HepG2 (cell line): ENCODE measurements around the gene RRBP1. TPM values are rescaled to one million over a fixed set of nuclear protein-coding genes. Genes with fewer than 3 reads are reported as not detected.

Source experiments
- ARID2 ChIP-seq: sonication (generic); formaldehyde crosslinking; IDR thresholded peaks from 2 replicates; pipeline ENCODE4 v1.8.1; 2022; ENCODE audit warnings: mild to moderate bottlenecking, missing genetic modification reagents, borderline replicate concordance
- ELF1 ChIP-seq: sonication (generic); formaldehyde crosslinking; IDR thresholded peaks from 2 replicates; pipeline ENCODE4 v1.4.0; 2020; ENCODE audit warnings: missing genetic modification reagents
- FOXJ3 ChIP-seq: sonication (generic); formaldehyde crosslinking; IDR thresholded peaks from 2 replicates; pipeline ENCODE4 v1.4.0; 2020; ENCODE audit warnings: missing genetic modification reagents, mild to moderate bottlenecking, borderline replicate concordance
- GZF1 ChIP-seq: sonication (generic); formaldehyde crosslinking; IDR thresholded peaks from 2 replicates; pipeline ENCODE4 v1.5.1; 2020; ENCODE audit warnings: mild to moderate bottlenecking, missing genetic modification reagents
- HES4 ChIP-seq: sonication (generic); formaldehyde crosslinking; IDR thresholded peaks from 2 replicates; pipeline ENCODE4 v1.9.0; 2021; ENCODE audit warnings: mild to moderate bottlenecking, missing genetic modification reagents, borderline replicate concordance
- IKZF4 ChIP-seq: sonication (generic); formaldehyde crosslinking; IDR thresholded peaks from 2 replicates; pipeline ENCODE4 v1.5.1; 2020; ENCODE audit warnings: borderline replicate concordance, mild to moderate bottlenecking, low read depth, missing genetic modification reagents; ENCODE audit errors: not compliant biosample characterization
- KDM4B ChIP-seq: sonication (generic); formaldehyde crosslinking; IDR thresholded peaks from 2 replicates; pipeline ENCODE4 v1.4.0; 2020; ENCODE audit warnings: missing genetic modification reagents
- NBN ChIP-seq: fragments of 450-650 bp; conservative IDR thresholded peaks from 2 replicates; pipeline ENCODE4 v1.6.1; 2017
- NFE2L2 ChIP-seq: fragments of 150-350 bp; IDR thresholded peaks from 2 replicates; pipeline ENCODE4 v1.6.1; 2014; ENCODE audit warnings: low read length
- NFIC ChIP-seq: IDR thresholded peaks from 2 replicates; pipeline ENCODE4 v1.6.1; 2012; ENCODE audit warnings: mild to moderate bottlenecking, low read length, inconsistent platforms
- NR2F6 ChIP-seq, 2 experiments: IDR thresholded peaks; 2 replicates each; pipeline ENCODE4 v1.6.1; 2016; ENCODE audit warnings: antibody characterized with exemption in 1 of 2, mild to moderate bottlenecking in 1 of 2
- PAX8 ChIP-seq: sonication (generic); formaldehyde crosslinking; IDR thresholded peaks from 2 replicates; pipeline ENCODE4 v1.8.0; 2022; ENCODE audit warnings: mild to moderate bottlenecking, missing genetic modification reagents, borderline replicate concordance
- PHF20 ChIP-seq: sonication (generic); formaldehyde crosslinking; IDR thresholded peaks from 2 replicates; pipeline ENCODE4 v1.5.0; 2020; ENCODE audit warnings: mild to moderate bottlenecking, missing genetic modification reagents
- POLR2G ChIP-seq: fragments of 200-400 bp; formaldehyde crosslinking; IDR thresholded peaks from 2 replicates; pipeline ENCODE4 v1.6.1; 2018; ENCODE audit warnings: mild to moderate bottlenecking, low read depth, low read length, moderate library complexity
- SMAD3 ChIP-seq: sonication (generic); formaldehyde crosslinking; IDR thresholded peaks from 2 replicates; pipeline ENCODE4 v1.4.0; 2020; ENCODE audit warnings: missing genetic modification reagents
- TBX2 ChIP-seq: sonication (generic); formaldehyde crosslinking; IDR thresholded peaks from 2 replicates; pipeline ENCODE4 v1.5.0; 2020; ENCODE audit warnings: missing genetic modification reagents, mild to moderate bottlenecking, borderline replicate concordance
- TMF1 ChIP-seq: sonication (generic); formaldehyde crosslinking; IDR thresholded peaks from 2 replicates; pipeline ENCODE4 v1.8.1; 2022; ENCODE audit warnings: low read depth, missing genetic modification reagents
- XBP1 ChIP-seq: sonication (generic); formaldehyde crosslinking; IDR thresholded peaks from 2 replicates; pipeline ENCODE4 v1.5.0; 2020; ENCODE audit warnings: missing genetic modification reagents
- ZBTB3 ChIP-seq: sonication (generic); formaldehyde crosslinking; IDR thresholded peaks from 2 replicates; pipeline ENCODE4 v1.4.0; 2020; ENCODE audit warnings: low read depth, mild to moderate bottlenecking, moderate library complexity, missing genetic modification reagents, borderline replicate concordance
- ZBTB8A ChIP-seq: sonication (generic); formaldehyde crosslinking; IDR thresholded peaks from 2 replicates; pipeline ENCODE4 v1.4.0; 2020; ENCODE audit warnings: mild to moderate bottlenecking, low read depth, missing genetic modification reagents, borderline replicate concordance
- ZNF34 ChIP-seq: sonication (generic); formaldehyde crosslinking; IDR thresholded peaks from 2 replicates; pipeline ENCODE4 v1.4.0; 2020; ENCODE audit warnings: mild to moderate bottlenecking, missing genetic modification reagents, borderline replicate concordance
- ZNF530 ChIP-seq: sonication (generic); formaldehyde crosslinking; IDR thresholded peaks from 2 replicates; pipeline ENCODE4 v1.5.0; 2020; ENCODE audit warnings: low read depth, mild to moderate bottlenecking, missing genetic modification reagents
- ZNF552 ChIP-seq: sonication (generic); formaldehyde crosslinking; IDR thresholded peaks from 2 replicates; pipeline ENCODE4 v1.9.0; 2022; ENCODE audit warnings: missing genetic modification reagents, mild to moderate bottlenecking, borderline replicate concordance
- ZNF562 ChIP-seq: sonication (generic); formaldehyde crosslinking; IDR thresholded peaks from 2 replicates; pipeline ENCODE4 v1.8.0; 2022; ENCODE audit warnings: missing genetic modification reagents, borderline replicate concordance
- ZNF652 ChIP-seq: IDR thresholded peaks from 2 replicates; pipeline ENCODE4 v1.6.1; 2016; ENCODE audit warnings: low read depth, borderline replicate concordance
- ZNF724P ChIP-seq: sonication (generic); formaldehyde crosslinking; IDR thresholded peaks from 2 replicates; pipeline ENCODE4 v1.8.0; 2022; ENCODE audit warnings: missing genetic modification reagents, borderline replicate concordance
- polyA plus RNA-seq, 8 experiments: library from polyadenylated mRNA; depleted of rRNA in 3 of 8; stranded (reverse) in 7 of 8; unstranded in 1 of 8; fragments of >200 nt; fragmentation: Illumina TruSeq in 4 of 8; extraction: Trizol in 4 of 8; gene quantifications; 2 replicates each; pipeline versions ENCODE4 v1.2.1 to v1.2.3, GENCODE V29; 2011 to 2016; ENCODE audit warnings: low read depth in 4 of 8, missing spikeins in 1 of 8, mixed read lengths in 1 of 8; ENCODE audit not compliant: insufficient read depth in 1 of 8
- total RNA-seq, 5 experiments: library from RNA; depleted of rRNA; stranded (reverse); fragments of >200 nt; fragmentation: Illumina TruSeq; extraction: Trizol; gene quantifications; 2 replicates each; pipeline ENCODE4 v1.2.3, GENCODE V29; 2016; ENCODE audit warnings: low read depth in 1 of 5
- TF ChIP-seq, protein P1 (sequence below): sonication (generic); formaldehyde crosslinking; IDR thresholded peaks from 2 replicates; pipeline ENCODE4 v1.4.0; 2020; ENCODE audit warnings: missing genetic modification reagents, borderline replicate concordance
- TF ChIP-seq, protein P2 (sequence below): sonication (generic); formaldehyde crosslinking; IDR thresholded peaks from 2 replicates; pipeline ENCODE4 v1.9.0; 2021; ENCODE audit warnings: missing genetic modification reagents, mild to moderate bottlenecking, borderline replicate concordance

Gene RRBP1
- total and polyA plus RNA-seq, 2 of the 13 experiments (the other 11 are each of a cell fraction or from before 2014, with no cell fraction given), result 150 to 222 TPM

GRCh38 chr20:17569616-17570346, 112.3 kb downstream of the RRBP1 start, which contains the start of gene DSTN (continued):
- TF ChIP-seq TMF1 (0 out of 2 replicates have a peak, but pooled peaks have one; percentile 29), XBP1 (no peak), ZNF562 (CRISPR knock-in tag) (no peak), PAX8 (CRISPR knock-in tag) (no peak), ELF1 (CRISPR knock-in tag) (no peak), PHF20 (CRISPR knock-in tag) (no peak; the same call in none of the 2 replicates), NR2F6 (IDR thresholded peaks at IDR 0.05) (no peak), NR2F6 (CRISPR knock-in tag; IDR thresholded peaks at IDR 0.05) (no peak; the same call in 1 of the 2 replicates), ZNF652 (no peak), ZNF34 (no peak), IKZF4 (peak; percentile 12), NFIC (no peak), SMAD3 (CRISPR knock-in tag) (peak; percentile 61; the same call in 1 of the 2 replicates), FOXJ3 (CRISPR knock-in tag) (no peak), ZNF724P (no peak; the same call in 1 of the 2 replicates), NFE2L2 (no peak), KDM4B (no peak), ZBTB3 (CRISPR knock-in tag) (no peak), GZF1 (no peak), ZBTB8A (CRISPR knock-in tag) (no peak), NBN (no peak), ARID2 (CRISPR knock-in tag) (0 out of 2 replicates have a peak, but pooled peaks have one; percentile 37), TBX2 (CRISPR knock-in tag) (peak; percentile 92; the same call in 1 of the 2 replicates), ZNF530 (CRISPR knock-in tag) (no peak), HES4 (CRISPR knock-in tag) (no peak; the same call in 1 of the 2 replicates), ZNF552 (CRISPR knock-in tag) (peak; percentile 85), POLR2G (peak; percentile 91)
- TF ChIP-seq, protein P1, sequence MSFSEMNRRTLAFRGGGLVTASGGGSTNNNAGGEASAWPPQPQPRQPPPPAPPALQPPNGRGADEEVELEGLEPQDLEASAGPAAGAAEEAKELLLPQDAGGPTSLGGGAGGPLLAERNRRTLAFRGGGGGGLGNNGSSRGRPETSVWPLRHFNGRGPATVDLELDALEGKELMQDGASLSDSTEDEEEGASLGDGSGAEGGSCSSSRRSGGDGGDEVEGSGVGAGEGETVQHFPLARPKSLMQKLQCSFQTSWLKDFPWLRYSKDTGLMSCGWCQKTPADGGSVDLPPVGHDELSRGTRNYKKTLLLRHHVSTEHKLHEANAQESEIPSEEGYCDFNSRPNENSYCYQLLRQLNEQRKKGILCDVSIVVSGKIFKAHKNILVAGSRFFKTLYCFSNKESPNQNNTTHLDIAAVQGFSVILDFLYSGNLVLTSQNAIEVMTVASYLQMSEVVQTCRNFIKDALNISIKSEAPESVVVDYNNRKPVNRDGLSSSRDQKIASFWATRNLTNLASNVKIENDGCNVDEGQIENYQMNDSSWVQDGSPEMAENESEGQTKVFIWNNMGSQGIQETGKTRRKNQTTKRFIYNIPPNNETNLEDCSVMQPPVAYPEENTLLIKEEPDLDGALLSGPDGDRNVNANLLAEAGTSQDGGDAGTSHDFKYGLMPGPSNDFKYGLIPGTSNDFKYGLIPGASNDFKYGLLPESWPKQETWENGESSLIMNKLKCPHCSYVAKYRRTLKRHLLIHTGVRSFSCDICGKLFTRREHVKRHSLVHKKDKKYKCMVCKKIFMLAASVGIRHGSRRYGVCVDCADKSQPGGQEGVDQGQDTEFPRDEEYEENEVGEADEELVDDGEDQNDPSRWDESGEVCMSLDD (CRISPR knock-in tag), result no peak
- TF ChIP-seq, protein P2, sequence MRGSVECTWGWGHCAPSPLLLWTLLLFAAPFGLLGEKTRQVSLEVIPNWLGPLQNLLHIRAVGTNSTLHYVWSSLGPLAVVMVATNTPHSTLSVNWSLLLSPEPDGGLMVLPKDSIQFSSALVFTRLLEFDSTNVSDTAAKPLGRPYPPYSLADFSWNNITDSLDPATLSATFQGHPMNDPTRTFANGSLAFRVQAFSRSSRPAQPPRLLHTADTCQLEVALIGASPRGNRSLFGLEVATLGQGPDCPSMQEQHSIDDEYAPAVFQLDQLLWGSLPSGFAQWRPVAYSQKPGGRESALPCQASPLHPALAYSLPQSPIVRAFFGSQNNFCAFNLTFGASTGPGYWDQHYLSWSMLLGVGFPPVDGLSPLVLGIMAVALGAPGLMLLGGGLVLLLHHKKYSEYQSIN (CRISPR knock-in tag), result no peak
